GM12875 (cell line): ENCODE results near the gene IFFO2.
"Not testable (repeated sequence)": the region's sequence is repeated elsewhere in the genome, so short reads cannot be mapped to it uniquely, and the experiment has no call there.

Source experiments
- H3K4me3 ChIP-seq: one replicate; pipeline ENCODE4 v1.5.1; 2011; ENCODE audit warnings: low read depth, low read length, control low read depth
- TF ChIP-seq, protein P1 (sequence below): IDR thresholded peaks from 2 replicates; pipeline ENCODE4 v1.5.1; 2011; ENCODE audit warnings: low read depth, mild to moderate bottlenecking, control low read depth, inconsistent platforms, low read length, moderate library complexity, borderline replicate concordance; ENCODE audit not compliant: insufficient read depth

IFFO2 gene

DNA sequence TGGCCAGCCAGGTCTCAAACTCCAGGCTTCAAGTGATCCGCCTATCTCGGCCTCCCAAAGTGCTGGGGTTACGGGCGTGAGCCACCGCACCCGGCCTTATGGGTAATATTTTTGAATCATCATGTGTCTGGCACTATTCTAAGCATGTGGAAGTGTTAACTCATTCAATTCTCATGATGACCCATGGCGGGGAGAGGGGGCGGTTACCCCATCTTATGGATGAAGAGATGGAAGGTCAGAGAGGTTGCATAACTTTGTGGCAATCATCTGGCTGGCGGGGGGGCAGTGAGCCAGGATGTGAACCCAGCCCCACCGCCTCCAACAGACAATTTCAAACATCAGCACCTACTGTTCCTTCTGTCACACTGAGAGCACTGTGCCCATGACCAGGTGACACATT is 85.5 kb downstream of the IFFO2 start:
- H3K4me3 ChIP-seq, result no peak overlapping the region
- TF ChIP-seq, protein P1, sequence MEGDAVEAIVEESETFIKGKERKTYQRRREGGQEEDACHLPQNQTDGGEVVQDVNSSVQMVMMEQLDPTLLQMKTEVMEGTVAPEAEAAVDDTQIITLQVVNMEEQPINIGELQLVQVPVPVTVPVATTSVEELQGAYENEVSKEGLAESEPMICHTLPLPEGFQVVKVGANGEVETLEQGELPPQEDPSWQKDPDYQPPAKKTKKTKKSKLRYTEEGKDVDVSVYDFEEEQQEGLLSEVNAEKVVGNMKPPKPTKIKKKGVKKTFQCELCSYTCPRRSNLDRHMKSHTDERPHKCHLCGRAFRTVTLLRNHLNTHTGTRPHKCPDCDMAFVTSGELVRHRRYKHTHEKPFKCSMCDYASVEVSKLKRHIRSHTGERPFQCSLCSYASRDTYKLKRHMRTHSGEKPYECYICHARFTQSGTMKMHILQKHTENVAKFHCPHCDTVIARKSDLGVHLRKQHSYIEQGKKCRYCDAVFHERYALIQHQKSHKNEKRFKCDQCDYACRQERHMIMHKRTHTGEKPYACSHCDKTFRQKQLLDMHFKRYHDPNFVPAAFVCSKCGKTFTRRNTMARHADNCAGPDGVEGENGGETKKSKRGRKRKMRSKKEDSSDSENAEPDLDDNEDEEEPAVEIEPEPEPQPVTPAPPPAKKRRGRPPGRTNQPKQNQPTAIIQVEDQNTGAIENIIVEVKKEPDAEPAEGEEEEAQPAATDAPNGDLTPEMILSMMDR, result no peak

DNA sequence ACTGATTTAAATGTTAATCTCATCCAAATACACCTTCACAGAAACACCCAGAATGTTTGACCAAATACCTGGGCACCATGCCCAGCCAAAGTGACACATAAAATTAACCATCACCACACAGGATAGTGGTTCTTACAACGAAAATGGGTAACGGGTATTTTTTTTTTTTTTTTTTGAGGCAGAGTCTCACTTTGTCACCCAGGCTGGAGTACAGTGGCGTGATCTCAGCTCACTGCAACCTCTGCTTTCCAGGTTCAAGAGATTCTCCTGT is 85.9 kb downstream of the IFFO2 start:
- H3K4me3 ChIP-seq, result not testable (repeated sequence)

DNA sequence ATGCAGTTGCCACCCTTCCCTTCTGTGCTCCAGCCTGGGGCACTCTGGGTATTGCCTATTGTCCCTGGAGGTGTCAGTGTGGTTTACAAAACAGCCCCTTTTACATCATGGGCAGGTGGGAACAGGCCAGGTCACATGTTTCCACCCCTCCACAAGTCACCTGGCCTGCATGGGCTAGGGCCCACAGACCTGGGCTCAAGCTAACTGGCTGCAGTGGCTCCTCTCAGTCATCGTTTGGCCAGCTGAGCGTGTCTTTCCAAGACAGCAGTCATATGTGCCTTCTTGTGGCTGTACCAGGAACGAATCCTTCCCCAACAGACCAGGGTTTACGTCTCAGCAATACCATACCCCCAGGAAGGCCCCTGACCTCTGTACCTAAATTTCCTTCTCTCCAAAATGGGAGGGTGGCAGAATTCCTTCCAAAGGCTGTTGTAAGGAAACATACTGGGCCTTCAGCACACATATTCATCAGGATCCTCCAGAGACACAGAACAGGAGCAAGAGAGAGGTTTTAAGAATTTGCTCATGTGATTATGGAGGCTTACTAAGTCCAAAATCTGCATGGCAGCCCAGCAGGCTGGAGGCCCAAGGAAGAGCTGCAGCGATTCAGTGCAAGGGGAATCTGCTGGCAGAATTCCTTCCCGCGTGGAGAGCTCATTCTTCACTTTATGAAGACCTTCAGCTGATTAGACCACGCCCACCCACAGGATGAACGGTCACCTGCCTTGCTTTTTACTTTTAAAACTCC is 86.5 kb downstream of the IFFO2 start:
- TF ChIP-seq, protein P1, result no peak
- no peak overlapping the region for H3K4me3 ChIP-seq

- TF ChIP-seq, protein P1, result no peak
- no peak overlapping the region for H3K4me3 ChIP-seq
Measured at GRCh38 chr1:18868801-18869424, 87.6 kb downstream of the IFFO2 start.

GRCh38 chr1:18868354-18868753 is 88.1 kb downstream of the IFFO2 start:
- TF ChIP-seq, protein P1, result no peak
- no peak overlapping the region for H3K4me3 ChIP-seq

- H3K4me3 ChIP-seq, result no peak overlapping the region
- TF ChIP-seq, protein P1, result no peak
Measured at GRCh38 chr1:18866846-18867245, 89.6 kb downstream of the IFFO2 start.

DNA sequence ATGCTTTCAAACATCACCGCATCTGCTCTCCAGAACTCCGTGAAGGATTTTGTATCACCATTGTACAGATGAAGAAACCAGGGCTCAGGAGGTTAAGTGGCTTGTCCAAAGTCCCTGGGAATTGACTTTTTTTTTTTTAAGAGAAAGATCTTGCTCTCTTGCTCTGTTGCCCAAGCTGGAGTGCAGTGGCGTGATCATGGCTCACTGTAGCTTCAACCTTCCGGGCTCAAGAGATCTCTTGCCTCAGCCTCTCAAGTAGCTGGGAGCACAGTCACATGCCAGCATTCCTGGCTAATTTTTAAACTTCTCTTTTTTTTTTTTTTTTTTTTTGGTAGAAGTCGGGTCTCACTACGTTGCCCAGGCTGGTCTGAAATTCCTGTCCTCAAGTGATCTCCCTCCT is 90.2 kb downstream of the IFFO2 start:
- TF ChIP-seq, protein P1, result no peak
- no peak overlapping the region for H3K4me3 ChIP-seq
